ENCODE data around the gene FAM53C. TPM values are rescaled to one million over a fixed set of nuclear protein-coding genes. Genes with fewer than 3 reads are reported as not detected.

FAM53C gene
- total RNA-seq, 1 experiment from 2014 or later: 36.4 TPM

DNA sequence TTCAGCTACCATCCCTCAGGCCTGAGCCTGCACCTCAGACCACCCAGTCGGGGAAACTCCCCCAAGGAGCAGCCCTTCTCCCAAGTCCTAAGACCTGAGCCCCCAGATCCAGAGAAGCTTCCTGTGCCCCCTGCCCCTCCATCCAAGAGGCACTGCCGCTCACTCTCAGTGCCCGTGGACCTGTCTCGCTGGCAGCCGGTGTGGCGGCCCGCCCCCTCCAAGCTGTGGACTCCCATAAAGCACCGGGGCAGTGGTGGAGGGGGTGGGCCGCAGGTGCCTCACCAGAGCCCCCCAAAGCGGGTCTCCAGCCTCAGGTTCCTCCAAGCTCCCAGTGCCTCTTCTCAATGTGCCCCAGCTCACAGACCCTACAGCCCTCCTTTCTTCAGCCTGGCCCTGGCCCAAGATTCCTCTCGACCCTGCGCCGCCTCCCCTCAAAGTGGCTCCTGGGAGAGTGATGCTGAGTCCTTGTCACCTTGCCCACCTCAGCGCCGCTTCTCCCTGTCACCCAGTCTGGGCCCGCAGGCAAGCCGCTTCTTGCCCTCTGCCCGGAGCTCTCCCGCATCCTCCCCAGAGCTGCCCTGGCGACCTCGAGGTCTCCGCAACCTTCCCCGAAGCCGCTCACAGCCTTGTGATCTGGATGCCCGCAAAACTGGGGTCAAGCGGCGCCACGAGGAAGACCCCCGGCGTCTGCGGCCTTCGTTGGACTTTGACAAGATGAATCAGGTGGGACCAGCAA lies 7.0 kb downstream of the FAM53C start:
- Histone ChIP-seq H3K9me2 (ENCODE audit: insufficient read depth) (no peaks in the 10 kb centered on the region), H3K4me2 (ENCODE audit: low read length) (no peak overlapping the region), H3K4me3 (replicated peaks in 1 of 2; ENCODE audit: low read depth in 1 of 2, low read length in 2 of 2) (no peak overlapping the region), H3K4me1 (ENCODE audit: control insufficient read depth in 1 of 2, insufficient read depth in 2 of 2, low read length in 2 of 2) (no peaks in the 10 kb centered on the region), H3K9ac (ENCODE audit: low read length) (no peak overlapping the region), H3K27me3 (ENCODE audit: insufficient read depth, low read length) (no peaks in the 10 kb centered on the region), H4K20me1 (ENCODE audit: insufficient read depth) (no peaks in the 10 kb centered on the region), H3K9me3 (ENCODE audit: control insufficient read depth in 1 of 2, insufficient read depth in 1 of 2, low read depth in 1 of 2, low read length in 2 of 2) (0 out of 4 replicates have a peak, but pooled peaks cover 0 to under 1% of the 10 kb centered on the region in 2 experiments), H3K79me2 (ENCODE audit: insufficient read depth, low read length) (peaks cover 23% of the 10 kb centered on the region), H3K36me3 (ENCODE audit: control insufficient read depth in 1 of 2, insufficient read depth in 2 of 2, low read length in 2 of 2) (peaks cover 38 to 53% of the 10 kb centered on the region in 2 experiments), H2AFZ (ENCODE audit: low read depth, low read length, poor library complexity, severe bottlenecking) (no peak overlapping the region), H3K27ac (ENCODE audit: low read depth, low read length) (no peak overlapping the region)
- no peak for TF ChIP-seq RAD21 (IDR thresholded peaks at IDR 0.05; ENCODE audit: low read depth)
- TF ChIP-seq POLR2A (IDR thresholded peaks at IDR 0.05; ENCODE audit: borderline replicate concordance, extremely low read depth, insufficient read depth, insufficient read length): no peak
- TF ChIP-seq, protein P1, sequence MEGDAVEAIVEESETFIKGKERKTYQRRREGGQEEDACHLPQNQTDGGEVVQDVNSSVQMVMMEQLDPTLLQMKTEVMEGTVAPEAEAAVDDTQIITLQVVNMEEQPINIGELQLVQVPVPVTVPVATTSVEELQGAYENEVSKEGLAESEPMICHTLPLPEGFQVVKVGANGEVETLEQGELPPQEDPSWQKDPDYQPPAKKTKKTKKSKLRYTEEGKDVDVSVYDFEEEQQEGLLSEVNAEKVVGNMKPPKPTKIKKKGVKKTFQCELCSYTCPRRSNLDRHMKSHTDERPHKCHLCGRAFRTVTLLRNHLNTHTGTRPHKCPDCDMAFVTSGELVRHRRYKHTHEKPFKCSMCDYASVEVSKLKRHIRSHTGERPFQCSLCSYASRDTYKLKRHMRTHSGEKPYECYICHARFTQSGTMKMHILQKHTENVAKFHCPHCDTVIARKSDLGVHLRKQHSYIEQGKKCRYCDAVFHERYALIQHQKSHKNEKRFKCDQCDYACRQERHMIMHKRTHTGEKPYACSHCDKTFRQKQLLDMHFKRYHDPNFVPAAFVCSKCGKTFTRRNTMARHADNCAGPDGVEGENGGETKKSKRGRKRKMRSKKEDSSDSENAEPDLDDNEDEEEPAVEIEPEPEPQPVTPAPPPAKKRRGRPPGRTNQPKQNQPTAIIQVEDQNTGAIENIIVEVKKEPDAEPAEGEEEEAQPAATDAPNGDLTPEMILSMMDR (IDR thresholded peaks at IDR 0.05 in 2 of 3, conservative IDR thresholded peaks at IDR 0.05 in 1 of 3; ENCODE audit: borderline replicate concordance in 1 of 3, insufficient read depth in 1 of 3, low read depth in 2 of 3, low read length in 2 of 3): no peak
- TF ChIP-seq ZNF274 (IDR thresholded peaks at IDR 0.05; ENCODE audit: low read depth, low read length): no peak
- TF ChIP-seq SP1 (IDR thresholded peaks at IDR 0.05; ENCODE audit: low read depth): no peak
- TF ChIP-seq SRF (IDR thresholded peaks at IDR 0.05; ENCODE audit: low read depth): no peak
- no peak for TF ChIP-seq EZH2 (IDR thresholded peaks at IDR 0.05)
- TF ChIP-seq FOSL1 (IDR thresholded peaks at IDR 0.05; ENCODE audit: low read depth): no peak
- no peak for TF ChIP-seq ZFX (IDR thresholded peaks at IDR 0.05)
- TF ChIP-seq CEBPB (IDR thresholded peaks at IDR 0.05; ENCODE audit: low read depth): no peak
- TF ChIP-seq JUND (IDR thresholded peaks at IDR 0.05): no peak
- no peak for TF ChIP-seq ATF3 (IDR thresholded peaks at IDR 0.05)
- no peak for TF ChIP-seq ELF1 (IDR thresholded peaks at IDR 0.05; ENCODE audit: borderline replicate concordance, low read depth)
- TF ChIP-seq TCF7L2 (IDR thresholded peaks at IDR 0.05; ENCODE audit: borderline replicate concordance, extremely low read depth, insufficient read depth, insufficient read length): no peak
- TF ChIP-seq POLR2AphosphoS5 (IDR thresholded peaks at IDR 0.05; ENCODE audit: low read depth, low read length): no peak
- TF ChIP-seq CBX3 (IDR thresholded peaks at IDR 0.05; ENCODE audit: low read depth): no peak
- TF ChIP-seq, protein P2, sequence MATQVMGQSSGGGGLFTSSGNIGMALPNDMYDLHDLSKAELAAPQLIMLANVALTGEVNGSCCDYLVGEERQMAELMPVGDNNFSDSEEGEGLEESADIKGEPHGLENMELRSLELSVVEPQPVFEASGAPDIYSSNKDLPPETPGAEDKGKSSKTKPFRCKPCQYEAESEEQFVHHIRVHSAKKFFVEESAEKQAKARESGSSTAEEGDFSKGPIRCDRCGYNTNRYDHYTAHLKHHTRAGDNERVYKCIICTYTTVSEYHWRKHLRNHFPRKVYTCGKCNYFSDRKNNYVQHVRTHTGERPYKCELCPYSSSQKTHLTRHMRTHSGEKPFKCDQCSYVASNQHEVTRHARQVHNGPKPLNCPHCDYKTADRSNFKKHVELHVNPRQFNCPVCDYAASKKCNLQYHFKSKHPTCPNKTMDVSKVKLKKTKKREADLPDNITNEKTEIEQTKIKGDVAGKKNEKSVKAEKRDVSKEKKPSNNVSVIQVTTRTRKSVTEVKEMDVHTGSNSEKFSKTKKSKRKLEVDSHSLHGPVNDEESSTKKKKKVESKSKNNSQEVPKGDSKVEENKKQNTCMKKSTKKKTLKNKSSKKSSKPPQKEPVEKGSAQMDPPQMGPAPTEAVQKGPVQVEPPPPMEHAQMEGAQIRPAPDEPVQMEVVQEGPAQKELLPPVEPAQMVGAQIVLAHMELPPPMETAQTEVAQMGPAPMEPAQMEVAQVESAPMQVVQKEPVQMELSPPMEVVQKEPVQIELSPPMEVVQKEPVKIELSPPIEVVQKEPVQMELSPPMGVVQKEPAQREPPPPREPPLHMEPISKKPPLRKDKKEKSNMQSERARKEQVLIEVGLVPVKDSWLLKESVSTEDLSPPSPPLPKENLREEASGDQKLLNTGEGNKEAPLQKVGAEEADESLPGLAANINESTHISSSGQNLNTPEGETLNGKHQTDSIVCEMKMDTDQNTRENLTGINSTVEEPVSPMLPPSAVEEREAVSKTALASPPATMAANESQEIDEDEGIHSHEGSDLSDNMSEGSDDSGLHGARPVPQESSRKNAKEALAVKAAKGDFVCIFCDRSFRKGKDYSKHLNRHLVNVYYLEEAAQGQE (IDR thresholded peaks at IDR 0.05; ENCODE audit: low read depth): no peak
- no peak for TF ChIP-seq YY1 (IDR thresholded peaks at IDR 0.05; ENCODE audit: extremely low read depth, insufficient replicate concordance, low read depth, low read length)
- TF ChIP-seq, protein P3, sequence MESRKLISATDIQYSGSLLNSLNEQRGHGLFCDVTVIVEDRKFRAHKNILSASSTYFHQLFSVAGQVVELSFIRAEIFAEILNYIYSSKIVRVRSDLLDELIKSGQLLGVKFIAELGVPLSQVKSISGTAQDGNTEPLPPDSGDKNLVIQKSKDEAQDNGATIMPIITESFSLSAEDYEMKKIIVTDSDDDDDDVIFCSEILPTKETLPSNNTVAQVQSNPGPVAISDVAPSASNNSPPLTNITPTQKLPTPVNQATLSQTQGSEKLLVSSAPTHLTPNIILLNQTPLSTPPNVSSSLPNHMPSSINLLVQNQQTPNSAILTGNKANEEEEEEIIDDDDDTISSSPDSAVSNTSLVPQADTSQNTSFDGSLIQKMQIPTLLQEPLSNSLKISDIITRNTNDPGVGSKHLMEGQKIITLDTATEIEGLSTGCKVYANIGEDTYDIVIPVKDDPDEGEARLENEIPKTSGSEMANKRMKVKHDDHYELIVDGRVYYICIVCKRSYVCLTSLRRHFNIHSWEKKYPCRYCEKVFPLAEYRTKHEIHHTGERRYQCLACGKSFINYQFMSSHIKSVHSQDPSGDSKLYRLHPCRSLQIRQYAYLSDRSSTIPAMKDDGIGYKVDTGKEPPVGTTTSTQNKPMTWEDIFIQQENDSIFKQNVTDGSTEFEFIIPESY (IDR thresholded peaks at IDR 0.05; ENCODE audit: extremely low read depth, insufficient replicate concordance, low read length): no peak
- TF ChIP-seq EGR1 (IDR thresholded peaks at IDR 0.05; ENCODE audit: low read depth): no peak
- no peak for DNase-seq (ENCODE audit: low read depth, low spot score)
- RAD21 ChIA-PET (ENCODE audit: low non-redundant PET in 1 of 2, low total read pairs in 2 of 2, uncharacterized antibody in 2 of 2, unreplicated experiment in 2 of 2): no interaction called here
- no peak for ATAC-seq
- CTCF ChIA-PET: no interaction called here
- intact Hi-C loops (cut with micrococcal nuclease): no loop called here
- no TSS peak for BruUV-seq (replicated peaks)
- POLR2A ChIA-PET: no interaction called here
